ENCODE data around the gene HRH2.
A peak's percentile ranks its signal among the peaks of the same experiment; 100 is the strongest.

The HRH2 gene

DNA sequence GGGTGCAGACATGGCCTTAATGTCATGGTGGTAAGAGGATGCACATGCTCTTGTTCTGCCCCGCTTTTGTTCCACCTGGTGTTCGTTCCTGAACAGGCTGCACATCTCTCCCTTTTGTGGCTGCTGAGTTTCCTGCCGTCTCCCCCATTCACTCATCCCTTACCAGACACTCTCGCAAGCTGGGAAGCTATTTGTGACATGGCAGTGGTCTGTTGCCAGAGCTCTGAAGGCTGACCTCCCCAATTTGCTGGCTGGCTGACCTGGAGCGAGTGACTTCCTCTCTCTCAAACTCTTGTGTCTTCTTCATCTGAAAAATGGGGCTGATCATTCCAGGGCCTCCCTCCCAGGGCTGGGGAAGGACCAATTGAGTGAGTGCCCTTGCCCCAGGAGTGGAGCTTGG, 35.9 kb downstream of the HRH2 start:
- DNase-seq, result no peak

GRCh38 chr5:175694371-175695160, 36.7 kb downstream of the HRH2 start:
- DNase-seq, result no peak

DNA sequence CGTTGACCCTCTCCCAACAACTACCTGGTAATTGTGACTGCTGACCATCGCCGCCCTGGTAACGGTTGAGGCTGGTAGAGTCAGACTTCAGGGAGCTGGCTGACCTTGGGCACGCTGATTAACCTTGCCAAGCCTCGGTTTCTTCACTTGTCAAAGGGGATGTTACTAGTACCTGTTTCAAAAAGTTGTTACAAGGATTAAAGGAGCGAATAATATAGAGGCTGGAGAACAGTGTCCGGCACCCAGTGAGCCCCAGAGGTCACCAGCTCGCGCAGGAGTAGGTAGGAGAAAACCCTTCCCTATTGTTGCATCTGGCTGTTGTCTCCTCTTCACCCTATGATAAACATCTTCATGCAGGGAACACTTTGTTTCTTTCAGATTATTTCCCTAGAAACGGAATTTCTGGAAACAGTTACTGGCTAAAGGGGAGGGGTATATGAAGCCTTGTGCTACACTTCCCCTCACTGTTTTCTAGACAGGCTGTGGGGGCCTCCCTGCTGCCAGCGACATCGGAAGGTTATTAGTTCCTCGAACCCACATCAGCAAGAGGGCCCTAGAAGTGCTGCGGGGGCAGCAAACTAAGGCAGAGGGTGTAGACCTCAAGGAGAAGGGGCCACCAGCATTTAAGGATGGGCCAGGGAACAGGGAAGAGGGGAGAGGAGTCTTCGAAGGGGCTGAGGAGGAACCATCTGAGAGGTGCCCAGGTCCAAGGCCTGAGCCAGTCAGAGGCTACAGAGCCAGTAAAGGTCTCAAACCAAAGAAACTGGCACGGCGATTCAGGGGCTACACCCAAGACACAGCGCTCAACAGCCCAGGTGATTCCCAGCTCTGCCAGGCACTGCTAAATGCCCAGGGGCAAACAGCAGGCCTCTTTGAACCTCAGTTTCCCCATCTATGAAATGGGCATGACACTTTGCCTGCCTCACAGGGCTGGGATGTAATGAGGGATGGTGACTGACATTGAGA, 37.6 kb downstream of the HRH2 start:
- no peak for DNase-seq

DNA sequence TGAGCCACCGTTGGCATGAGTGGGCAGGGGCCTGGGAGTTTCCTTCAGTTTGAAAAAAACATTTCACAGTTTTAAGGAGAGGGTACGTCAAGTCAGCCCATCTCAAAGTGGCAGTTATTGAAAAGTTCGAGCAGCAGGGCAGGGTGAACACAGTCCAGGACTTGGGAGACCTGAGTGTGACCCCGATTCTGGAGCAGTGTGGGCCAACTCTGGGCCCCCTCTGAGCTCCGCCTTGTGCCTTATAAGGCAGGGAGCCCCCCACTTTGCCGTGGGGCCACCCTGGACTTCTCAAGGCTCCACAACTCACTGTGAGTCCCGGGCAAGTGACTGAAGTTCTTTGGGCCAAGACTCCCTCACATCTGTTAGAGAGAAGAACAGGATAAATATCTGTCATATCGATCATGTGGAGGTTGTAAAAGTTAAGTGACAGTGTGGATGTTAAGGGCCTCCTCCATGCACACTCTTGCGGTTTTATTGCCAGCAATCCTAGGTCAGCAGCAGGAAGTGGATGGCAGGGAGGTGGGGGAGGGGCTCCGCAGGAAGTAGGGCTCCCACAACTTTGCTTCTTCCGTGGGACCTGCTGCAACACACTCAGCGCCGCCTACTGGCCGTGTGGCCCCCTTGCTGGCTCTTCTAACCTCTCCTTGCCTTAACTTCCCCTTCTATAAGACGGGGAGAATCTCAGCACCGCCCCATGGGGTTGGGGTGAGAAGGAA, 38.4 kb downstream of the HRH2 start:
- peak; percentile 57 for DNase-seq

DNA sequence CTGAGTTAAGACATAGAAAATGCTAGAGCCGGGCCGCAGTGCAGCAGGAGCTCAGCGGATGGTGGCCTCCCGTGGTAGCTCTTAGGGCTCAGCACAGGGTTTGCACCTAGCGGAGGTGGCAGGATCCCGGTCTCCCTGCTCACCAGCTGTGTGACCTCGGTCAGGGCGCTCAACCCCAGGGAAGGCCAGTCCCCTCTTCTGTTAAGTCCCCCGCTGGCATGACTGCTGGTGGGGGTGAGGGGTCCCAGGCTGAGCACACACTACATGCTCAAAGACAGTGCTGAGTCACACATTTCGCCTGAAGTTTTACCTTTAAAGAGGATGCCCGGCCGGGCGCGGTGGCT, 39.0 kb downstream of the HRH2 start:
- DNase-seq, result no peak

GRCh38 chr5:175697846-175698245, 40.0 kb downstream of the HRH2 start:
- no peak for DNase-seq

DNA sequence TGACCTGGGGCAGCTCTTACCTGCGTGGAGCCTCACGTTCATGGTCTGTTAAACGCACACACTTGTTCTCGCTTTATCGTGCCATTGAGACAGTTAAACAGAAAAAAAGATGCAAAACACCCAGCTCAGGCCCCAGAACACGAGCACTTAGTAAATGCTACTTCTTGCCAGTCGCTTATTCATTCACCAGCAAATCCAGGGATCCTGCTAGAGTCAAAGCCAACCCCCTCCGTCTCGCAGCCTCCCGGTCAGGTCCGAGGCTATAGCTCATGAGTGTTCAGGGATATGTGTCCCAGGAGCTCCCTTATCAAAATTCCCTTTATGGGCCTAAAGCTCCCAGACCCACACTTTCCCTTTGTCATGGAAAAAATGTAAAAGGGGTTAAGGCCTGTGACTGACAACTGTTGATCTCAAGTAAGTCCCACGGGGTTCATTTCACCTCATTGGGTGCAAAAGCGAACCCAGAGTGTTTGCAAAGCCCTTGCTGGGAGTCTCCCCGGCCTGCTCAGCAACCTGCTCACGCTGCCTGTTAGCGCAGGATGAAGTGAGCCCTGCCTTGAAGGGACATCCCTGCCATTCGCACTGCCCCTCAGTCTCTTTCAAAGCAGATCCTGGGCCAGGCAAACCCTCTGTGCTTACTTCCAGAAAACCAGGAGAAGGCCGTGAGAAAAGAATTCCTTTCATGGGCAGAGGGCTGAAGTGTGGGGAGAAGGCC, 40.7 kb downstream of the HRH2 start:
- DNase-seq, result no peak

DNA sequence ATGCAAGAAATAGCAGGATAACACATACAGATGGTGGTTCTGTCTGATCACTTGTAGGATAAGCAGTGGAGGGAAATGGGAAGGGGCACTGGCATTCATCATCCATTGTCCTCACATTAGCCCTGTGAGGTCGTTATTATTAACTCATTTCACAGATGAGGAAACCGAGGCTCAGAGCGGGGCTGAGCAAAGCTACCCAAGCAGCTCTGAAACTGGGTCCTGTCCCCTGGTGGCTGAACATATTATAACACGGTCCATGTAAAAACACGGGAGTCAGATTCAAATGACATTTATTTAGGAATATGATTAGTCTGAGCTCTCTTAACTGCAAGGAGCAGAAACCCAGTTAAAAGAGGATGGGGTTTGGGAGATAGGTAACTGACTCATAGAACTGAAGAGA, 43.1 kb downstream of the HRH2 start:
- no peak for DNase-seq

- DNase-seq, result no peak
Observed at GRCh38 chr5:175701797-175702196, 43.9 kb downstream of the HRH2 start.

- DNase-seq, result no peak
Observed at GRCh38 chr5:175706499-175706898, 48.6 kb downstream of the HRH2 start.

GRCh38 chr5:175707751-175708375, 50.0 kb downstream of the HRH2 start:
- no peak for DNase-seq

DNA sequence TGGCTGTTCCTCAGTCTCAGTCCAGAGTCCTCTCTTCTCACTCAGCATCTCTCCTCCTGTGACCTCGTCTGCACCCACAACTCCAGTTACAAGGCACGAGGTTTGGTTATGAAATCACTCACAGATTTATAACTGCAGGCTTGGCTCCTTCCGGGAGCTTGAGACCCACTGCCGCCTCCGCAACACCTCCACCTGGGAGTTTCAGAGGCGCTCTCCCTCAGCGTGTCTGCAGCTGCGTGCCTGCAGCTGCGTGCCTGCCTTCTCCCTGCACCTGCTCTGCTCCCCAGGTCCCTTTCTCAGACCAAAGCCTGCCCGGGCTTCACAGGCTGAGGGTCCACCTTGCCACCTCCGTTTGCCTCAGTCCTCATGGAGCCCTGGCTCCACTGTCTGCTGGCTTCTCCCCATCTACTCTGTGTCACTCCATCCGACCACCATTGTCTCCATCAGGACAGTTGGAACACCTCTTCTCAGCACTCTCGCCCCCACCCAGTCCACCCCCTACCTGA, 51.5 kb downstream of the HRH2 start:
- no peak for DNase-seq

- DNase-seq, result no peak
Observed at GRCh38 chr5:175710326-175710725, 52.5 kb downstream of the HRH2 start.

- DNase-seq, result no peak
Observed at GRCh38 chr5:175711031-175711430, 53.2 kb downstream of the HRH2 start.

GRCh38 chr5:175711472-175712312, 53.8 kb downstream of the HRH2 start:
- no peak for DNase-seq

GRCh38 chr5:175712313-175712680, 54.4 kb downstream of the HRH2 start:
- no peak for DNase-seq

DNA sequence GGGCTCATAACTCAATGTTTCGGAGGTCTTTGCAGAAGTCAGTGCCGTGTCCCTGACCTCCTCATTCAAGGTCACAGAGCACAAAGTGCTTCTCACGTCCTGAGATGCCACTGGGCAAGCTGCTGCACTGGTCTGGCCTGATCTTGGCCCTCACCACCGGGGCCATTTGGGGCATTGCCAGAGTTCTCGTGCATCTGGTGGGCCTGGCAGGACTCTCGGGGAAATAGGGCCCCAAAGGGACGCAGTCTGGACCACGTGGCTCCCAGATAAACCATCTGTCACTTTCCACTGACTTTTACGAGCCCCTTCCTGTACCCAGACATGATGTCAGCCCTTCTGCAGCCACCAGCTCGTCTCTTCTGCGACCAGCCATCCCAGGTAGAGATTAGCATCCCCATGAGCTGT, 54.8 kb downstream of the HRH2 start:
- no peak for DNase-seq

GRCh38 chr5:175713930-175714329, 56.1 kb downstream of the HRH2 start:
- no peak for DNase-seq

GRCh38 chr5:175714479-175715085, 56.7 kb downstream of the HRH2 start:
- no peak for DNase-seq

DNA sequence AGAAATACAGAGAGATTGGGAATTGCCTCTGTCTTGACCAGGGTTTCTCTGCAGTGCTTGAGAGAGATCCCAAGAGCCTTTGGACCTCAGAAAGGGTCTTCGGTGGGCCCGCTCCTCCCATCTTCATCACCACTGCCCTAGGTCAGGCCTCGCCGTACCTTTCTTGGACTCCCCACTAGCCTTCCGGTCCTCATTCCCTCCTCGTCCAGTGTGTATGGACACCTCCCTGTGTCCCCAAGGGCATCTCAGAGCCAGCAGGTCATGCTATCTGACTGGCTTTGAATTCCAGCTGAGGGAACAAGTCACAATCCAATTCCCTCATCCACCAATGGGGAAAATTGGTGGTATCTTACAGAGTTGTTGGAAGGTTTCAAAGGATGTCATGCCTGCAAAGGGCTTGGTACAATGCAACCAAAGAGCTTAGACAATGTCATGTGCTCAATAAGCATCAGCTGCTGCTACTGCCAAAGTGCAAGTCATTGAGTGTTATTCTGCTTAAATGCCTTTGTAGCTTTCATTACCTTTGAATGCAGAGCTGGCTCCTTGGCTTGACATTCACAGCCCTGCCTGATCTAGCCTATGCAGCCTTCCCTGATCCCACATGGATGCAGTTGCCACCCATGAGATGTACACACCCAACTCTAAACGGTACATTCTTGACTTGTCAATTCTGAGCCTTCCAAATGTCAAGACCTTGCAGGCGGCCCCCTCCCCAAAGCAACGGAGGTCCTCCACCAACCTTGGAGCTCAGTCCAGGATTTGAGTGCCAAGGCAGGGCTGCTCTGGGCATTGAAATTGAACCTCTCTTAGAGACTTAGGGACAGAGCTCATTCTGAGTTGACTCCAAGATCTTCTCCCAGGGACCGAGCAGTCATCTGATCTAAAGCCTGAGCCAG, 58.0 kb downstream of the HRH2 start:
- DNase-seq, result no peak
